Mucosa of rectum (tissue), 2 donors: Measurements from ENCODE around the gene ATG16L2.
A peak's percentile ranks its signal among the peaks of the same experiment; 100 is the strongest.

Source experiments
- H3K27ac ChIP-seq, 2 donors: one replicate each; pipeline ENCODE4 v1.7.0; 2013; ENCODE audit warnings: inconsistent platforms in 2 of 2, low read depth in 2 of 2, low read length in 2 of 2
- H3K27me3 ChIP-seq, 2 donors: one replicate each; pipeline ENCODE4 v1.7.0; 2013; ENCODE audit warnings: low read length in 2 of 2; ENCODE audit not compliant: control insufficient read depth in 2 of 2, insufficient read depth in 2 of 2
- H3K36me3 ChIP-seq, 2 donors: one replicate each; pipeline ENCODE4 v1.7.0; 2013; ENCODE audit warnings: low read length in 2 of 2; ENCODE audit not compliant: control insufficient read depth in 2 of 2, insufficient read depth in 2 of 2
- H3K4me1 ChIP-seq, 2 donors: one replicate each; pipeline ENCODE4 v1.7.0; 2013; ENCODE audit warnings: low read length in 2 of 2, mild to moderate bottlenecking in 1 of 2; ENCODE audit not compliant: control insufficient read depth in 2 of 2, insufficient read depth in 2 of 2
- H3K4me3 ChIP-seq, 2 donors: one replicate each; pipeline ENCODE4 v1.7.0; 2013; ENCODE audit warnings: low read length in 2 of 2
- H3K9ac ChIP-seq, 2 donors: one replicate each; pipeline ENCODE4 v1.7.0; 2013; ENCODE audit warnings: low read length in 2 of 2, low read depth in 1 of 2, mild to moderate bottlenecking in 1 of 2
- H3K9me3 ChIP-seq, 2 donors: one replicate each; pipeline ENCODE4 v1.7.0; 2013; ENCODE audit warnings: low read length in 2 of 2; ENCODE audit not compliant: control insufficient read depth in 2 of 2
- donor health status: healthy.
- donor health status: Normal muscosa, but diverticular disease.

ATG16L2 gene

GRCh38 chr11:72814286-72815109 lies at the start of gene ATG16L2:
Gene ATG16L2, plus strand, starts transcription at chr11:72814411. Its CDS starts 35 bp downstream, at chr11:72814446.
- no peaks in the 10 kb centered on the region for H3K27me3 ChIP-seq
- H3K27ac ChIP-seq, result peak within 1 kb of the TSS; percentile 94 to 96
- H3K4me3 ChIP-seq, result peak within 1 kb of the TSS; percentile 90 to 93
- peaks cover 7 to 19% of the 10 kb centered on the region in 2 donors for H3K36me3 ChIP-seq
- H3K9me3 ChIP-seq, result no peaks in the 10 kb centered on the region
- peak within 1 kb of the TSS; percentile 83 to 92 for H3K9ac ChIP-seq
- peaks cover 19 to 22% of the 10 kb centered on the region in 2 donors for H3K4me1 ChIP-seq

- H3K4me1 ChIP-seq, result peaks cover 12 to 17% of the 10 kb centered on the region in 2 donors
These were observed 49.7 kb upstream of the ATG16L2 start for GRCh38 chr11:72764503-72764902.

GRCh38 chr11:72766152-72766902 lies 47.9 kb upstream of the ATG16L2 start:
- no peak overlapping the region for H3K4me3 ChIP-seq
- no peak overlapping the region for H3K27ac ChIP-seq
- no peak overlapping the region for H3K9ac ChIP-seq
- H3K27me3 ChIP-seq, result no peaks in the 10 kb centered on the region
- H3K36me3 ChIP-seq, result peaks cover 18 to 24% of the 10 kb centered on the region in 2 donors
- H3K9me3 ChIP-seq, result no peaks in the 10 kb centered on the region
- H3K4me1 ChIP-seq, result peaks cover 13 to 17% of the 10 kb centered on the region in 2 donors

More at GRCh38 chr11:72764503-72764902, 49.7 kb upstream of the ATG16L2 start:
- Histone ChIP-seq H3K9ac (peak overlapping the region in 1 of 2 donors; percentile 39), H3K27ac (peak overlapping the region; percentile 63 to 65), H3K4me3 (peak overlapping the region in 1 of 2 donors; percentile 13), H3K9me3 (no peaks in the 10 kb centered on the region), H3K36me3 (peaks cover 15% of the 10 kb centered on the region in 2 donors), H3K27me3 (no peaks in the 10 kb centered on the region)

GRCh38 chr11:72767203-72768062 lies 46.8 kb upstream of the ATG16L2 start:
- H3K27me3 ChIP-seq, result no peaks in the 10 kb centered on the region
- H3K9me3 ChIP-seq, result no peaks in the 10 kb centered on the region
- no peak overlapping the region for H3K9ac ChIP-seq
- H3K4me3 ChIP-seq, result no peak overlapping the region
- H3K36me3 ChIP-seq, result peaks cover 23 to 27% of the 10 kb centered on the region in 2 donors
- peaks cover 21 to 22% of the 10 kb centered on the region in 2 donors for H3K4me1 ChIP-seq
- no peak overlapping the region for H3K27ac ChIP-seq

- no peak overlapping the region for H3K27ac ChIP-seq
- H3K36me3 ChIP-seq, result peaks cover 20 to 21% of the 10 kb centered on the region in 2 donors
- H3K4me3 ChIP-seq, result no peak overlapping the region
- H3K9me3 ChIP-seq, result no peaks in the 10 kb centered on the region
- H3K9ac ChIP-seq, result no peak overlapping the region
- no peaks in the 10 kb centered on the region for H3K27me3 ChIP-seq
- peaks cover 23 to 32% of the 10 kb centered on the region in 2 donors for H3K4me1 ChIP-seq
These were observed 45.6 kb upstream of the ATG16L2 start for GRCh38 chr11:72768581-72768980.

GRCh38 chr11:72769680-72770079 lies 44.5 kb upstream of the ATG16L2 start:
- Histone ChIP-seq H3K27ac (no peak overlapping the region), H3K27me3 (no peaks in the 10 kb centered on the region), H3K4me3 (no peak overlapping the region), H3K9me3 (no peaks in the 10 kb centered on the region), H3K4me1 (peaks cover 25 to 31% of the 10 kb centered on the region in 2 donors), H3K9ac (no peak overlapping the region), H3K36me3 (peaks cover 22 to 25% of the 10 kb centered on the region in 2 donors)

GRCh38 chr11:72770799-72771198 lies 43.4 kb upstream of the ATG16L2 start:
- Histone ChIP-seq H3K9me3 (no peaks in the 10 kb centered on the region), H3K27me3 (no peaks in the 10 kb centered on the region), H3K9ac (no peak overlapping the region), H3K27ac (no peak overlapping the region), H3K4me3 (no peak overlapping the region), H3K4me1 (peaks cover 35 to 37% of the 10 kb centered on the region in 2 donors), H3K36me3 (peaks cover 25 to 26% of the 10 kb centered on the region in 2 donors)

GRCh38 chr11:72771507-72771906 lies 42.7 kb upstream of the ATG16L2 start:
- Histone ChIP-seq H3K27ac (no peak overlapping the region), H3K9me3 (no peaks in the 10 kb centered on the region), H3K27me3 (no peaks in the 10 kb centered on the region), H3K36me3 (peaks cover 26 to 28% of the 10 kb centered on the region in 2 donors), H3K4me1 (peaks cover 40 to 44% of the 10 kb centered on the region in 2 donors), H3K4me3 (no peak overlapping the region), H3K9ac (no peak overlapping the region)

- Histone ChIP-seq H3K27me3 (no peaks in the 10 kb centered on the region), H3K4me1 (peaks cover 43 to 49% of the 10 kb centered on the region in 2 donors), H3K9ac (no peak overlapping the region), H3K9me3 (no peaks in the 10 kb centered on the region), H3K27ac (no peak overlapping the region), H3K36me3 (peaks cover 28 to 32% of the 10 kb centered on the region in 2 donors), H3K4me3 (no peak overlapping the region)
These were observed 42.2 kb upstream of the ATG16L2 start for GRCh38 chr11:72772059-72772458.
